Osteoblast (primary cell): Measurements from ENCODE around the gene RTEL1. TPM values are rescaled to one million over a fixed set of nuclear protein-coding genes. Genes with fewer than 3 reads are reported as not detected.

Experiments used
- DNase-seq: peaks from one replicate; pipeline ENCODE4 v3.0.0; 2011; ENCODE audit warnings: low spot score, mixed read lengths; ENCODE audit not compliant: insufficient read length; ENCODE audit errors: missing footprints
- H2AFZ ChIP-seq: 2 replicates; pipeline ENCODE4 v1.6.0; 2011; ENCODE audit warnings: mild to moderate bottlenecking, low read length
- H3K27ac ChIP-seq: 2 replicates; pipeline ENCODE4 v1.5.1; 2011; ENCODE audit warnings: mild to moderate bottlenecking, low read depth, low read length, moderate library complexity
- H3K27me3 ChIP-seq: 2 replicates; pipeline ENCODE4 v1.6.0; 2012; ENCODE audit warnings: mild to moderate bottlenecking, control low read depth, inconsistent platforms, low read length, moderate library complexity; ENCODE audit not compliant: insufficient read depth
- H3K36me3 ChIP-seq: 2 replicates; pipeline ENCODE4 v1.5.1; 2011; ENCODE audit warnings: mild to moderate bottlenecking, low read length, control low read depth, moderate library complexity; ENCODE audit not compliant: insufficient read depth
- H3K4me1 ChIP-seq: 2 replicates; pipeline ENCODE4 v1.5.1; 2011; ENCODE audit warnings: mild to moderate bottlenecking, low read length, control low read depth, moderate library complexity; ENCODE audit not compliant: insufficient read depth
- H3K4me2 ChIP-seq: 2 replicates; pipeline ENCODE4 v1.6.0; 2011; ENCODE audit warnings: mild to moderate bottlenecking, low read length; ENCODE audit not compliant: insufficient read depth
- H3K4me3 ChIP-seq: fragments of 200-600 bp; sonication (generic); 3 replicates; pipeline ENCODE4 v1.5.1; 2012; ENCODE audit warnings: mild to moderate bottlenecking, low read length, inconsistent platforms; ENCODE audit not compliant: insufficient read depth
- H3K79me2 ChIP-seq: 2 replicates; pipeline ENCODE4 v1.6.0; 2012; ENCODE audit warnings: mild to moderate bottlenecking, low read length, control low read depth, inconsistent platforms; ENCODE audit not compliant: insufficient read depth
- H3K9me3 ChIP-seq: 2 replicates; pipeline ENCODE4 v1.5.1; 2011; ENCODE audit warnings: low read depth, low read length, control low read depth
- H4K20me1 ChIP-seq: 2 replicates; pipeline ENCODE4 v1.6.0; 2012; ENCODE audit warnings: mild to moderate bottlenecking, low read length, control low read depth; ENCODE audit not compliant: insufficient read depth
- CTCF ChIP-seq: IDR thresholded peaks from 2 replicates; pipeline ENCODE4 v1.5.1; 2011; ENCODE audit warnings: mild to moderate bottlenecking, low read depth, low read length, moderate library complexity; ENCODE audit errors: extremely low read depth
- total RNA-seq: library from RNA; depleted of rRNA; stranded (reverse); fragments of >200 nt; gene quantifications from 2 replicates; pipeline ENCODE4 v1.2.3, GENCODE V29; 2012

RTEL1 gene
- total RNA-seq, 1 donor, result 10.9 TPM

GRCh38 chr20:63701051-63701328, 42.9 kb downstream of the RTEL1 start:
- peak; percentile 72 for DNase-seq
- no peaks in the 10 kb centered on the region for H4K20me1 ChIP-seq
- H3K36me3 ChIP-seq, result peaks cover 19% of the 10 kb centered on the region
- no peak overlapping the region for H2AFZ ChIP-seq
- no peak overlapping the region for H3K4me2 ChIP-seq
- no peak overlapping the region for H3K4me3 ChIP-seq
- no peaks in the 10 kb centered on the region for H3K9me3 ChIP-seq
- no peaks in the 10 kb centered on the region for H3K27me3 ChIP-seq
- H3K4me1 ChIP-seq, result peaks cover 31% of the 10 kb centered on the region
- H3K79me2 ChIP-seq, result peaks cover 23% of the 10 kb centered on the region
- TF ChIP-seq CTCF, result no peak
- no peak overlapping the region for H3K27ac ChIP-seq

GRCh38 chr20:63701329-63702035, 43.4 kb downstream of the RTEL1 start:
- Histone ChIP-seq H3K79me2 (peaks cover 28% of the 10 kb centered on the region), H3K9me3 (no peaks in the 10 kb centered on the region), H3K36me3 (peaks cover 24% of the 10 kb centered on the region), H3K4me1 (peaks cover 35% of the 10 kb centered on the region), H3K27me3 (no peaks in the 10 kb centered on the region), H3K27ac (no peak overlapping the region), H4K20me1 (no peaks in the 10 kb centered on the region), H3K4me3 (no peak overlapping the region), H3K4me2 (no peak overlapping the region), H2AFZ (no peak overlapping the region)
- peak; percentile 83 for DNase-seq
- no peak for TF ChIP-seq CTCF

GRCh38 chr20:63702036-63702665, 44.0 kb downstream of the RTEL1 start:
- no peak for TF ChIP-seq CTCF
- H3K9me3 ChIP-seq, result no peaks in the 10 kb centered on the region
- no peak overlapping the region for H3K4me2 ChIP-seq
- peaks cover 25% of the 10 kb centered on the region for H3K36me3 ChIP-seq
- peak; percentile 49 for DNase-seq
- no peaks in the 10 kb centered on the region for H4K20me1 ChIP-seq
- H3K4me3 ChIP-seq, result no peak overlapping the region
- H3K27me3 ChIP-seq, result no peaks in the 10 kb centered on the region
- no peak overlapping the region for H3K27ac ChIP-seq
- no peak overlapping the region for H2AFZ ChIP-seq
- peaks cover 35% of the 10 kb centered on the region for H3K79me2 ChIP-seq
- H3K4me1 ChIP-seq, result peaks cover 35% of the 10 kb centered on the region

- H3K27ac ChIP-seq, result no peak overlapping the region
- peaks cover 25% of the 10 kb centered on the region for H3K36me3 ChIP-seq
- peak; percentile 87 for DNase-seq
- H3K9me3 ChIP-seq, result no peaks in the 10 kb centered on the region
- peaks cover 42% of the 10 kb centered on the region for H3K79me2 ChIP-seq
- H3K4me1 ChIP-seq, result peaks cover 28% of the 10 kb centered on the region
- H3K27me3 ChIP-seq, result no peaks in the 10 kb centered on the region
- H3K4me2 ChIP-seq, result no peak overlapping the region
- no peak for TF ChIP-seq CTCF
- H3K4me3 ChIP-seq, result no peak overlapping the region
- H4K20me1 ChIP-seq, result no peaks in the 10 kb centered on the region
- no peak overlapping the region for H2AFZ ChIP-seq
These were observed 44.8 kb downstream of the RTEL1 start for GRCh38 chr20:63702751-63703470.
